IPS-NIHi11 (cell line): ENCODE measurements around the gene ADAMTS6.
"Not testable (repeated sequence)": the region's sequence is repeated elsewhere in the genome, so short reads cannot be mapped to it uniquely, and the experiment has no call there.

Source experiments
- DNase-seq: peaks from one replicate; pipeline ENCODE4 v3.0.0; 2012; ENCODE audit warnings: mixed read lengths, low spot score

The ADAMTS6 gene

GRCh38 chr5:65474130-65474711 is 7.5 kb downstream of the ADAMTS6 start:
- no peak for DNase-seq

DNA sequence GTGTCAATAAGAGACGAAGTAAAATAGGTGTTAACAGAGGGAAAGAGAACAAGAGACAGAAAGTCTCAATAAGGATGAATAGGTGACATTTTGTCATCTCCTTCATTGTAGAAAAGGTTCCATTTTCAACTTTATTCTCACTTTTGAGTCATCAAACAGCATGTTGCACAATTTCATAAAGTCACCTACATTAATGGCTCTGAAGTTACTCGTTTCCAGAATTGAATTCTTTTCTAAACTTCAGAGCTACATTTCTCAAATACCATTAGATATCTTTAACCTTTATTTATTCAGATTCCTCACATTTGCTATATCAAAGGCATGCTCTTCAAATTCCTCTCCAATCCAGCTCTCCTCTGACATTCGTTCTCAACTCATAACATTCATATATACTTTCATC is 13.1 kb downstream of the ADAMTS6 start:
- no peak for DNase-seq

- DNase-seq, result no peak
Observed at GRCh38 chr5:65462139-65462705, 19.5 kb downstream of the ADAMTS6 start.

DNA sequence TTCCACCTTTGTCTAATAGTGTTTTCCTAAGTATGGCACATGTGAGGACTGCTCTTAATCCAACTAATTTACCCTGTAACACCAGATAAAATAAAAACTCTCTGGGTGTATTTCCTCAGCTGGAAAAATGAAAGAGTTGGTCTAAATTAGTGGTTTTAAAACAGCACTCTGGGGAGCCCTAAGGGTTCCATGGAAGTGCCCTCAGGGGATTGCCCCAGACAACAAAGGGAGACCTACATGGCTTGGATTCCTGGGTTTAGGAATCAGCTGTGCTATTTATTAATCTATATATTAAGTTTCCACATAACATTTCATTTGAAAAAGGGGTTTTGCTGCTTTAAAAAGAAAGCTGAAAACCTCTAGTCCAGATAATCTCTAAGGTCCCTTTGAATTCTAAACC is 20.2 kb downstream of the ADAMTS6 start:
- no peak for DNase-seq

GRCh38 chr5:65459995-65460394 is 21.7 kb downstream of the ADAMTS6 start:
- DNase-seq, result no peak

GRCh38 chr5:65455064-65455463 is 26.7 kb downstream of the ADAMTS6 start:
- no peak for DNase-seq

GRCh38 chr5:65451436-65451835 is 30.3 kb downstream of the ADAMTS6 start:
- no peak for DNase-seq

DNA sequence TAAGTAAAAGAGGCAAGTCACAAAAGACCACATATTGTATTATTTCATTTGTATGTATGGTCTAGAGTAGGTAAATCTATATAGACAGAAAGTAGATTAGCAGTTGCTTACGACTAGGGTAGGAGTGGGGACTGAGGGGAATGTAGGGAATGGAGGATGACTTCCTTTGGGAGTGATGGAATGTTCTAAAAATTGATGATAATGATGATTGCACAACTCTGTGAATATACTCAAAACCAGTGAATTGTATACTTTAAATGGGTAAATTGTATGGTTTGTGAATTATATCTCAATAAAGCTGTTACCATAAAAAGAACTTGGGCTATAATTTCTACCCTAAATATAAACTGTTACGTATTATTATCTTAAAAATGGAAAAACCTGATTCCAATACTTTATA is 35.0 kb downstream of the ADAMTS6 start:
- no peak for DNase-seq

GRCh38 chr5:65441800-65442199 is 39.9 kb downstream of the ADAMTS6 start:
- DNase-seq, result no peak

GRCh38 chr5:65440456-65440855 is 41.3 kb downstream of the ADAMTS6 start:
- no peak for DNase-seq

- no peak for DNase-seq
Observed at GRCh38 chr5:65434122-65434521, 47.6 kb downstream of the ADAMTS6 start.

- no peak for DNase-seq
Observed at GRCh38 chr5:65426656-65427055, 55.1 kb downstream of the ADAMTS6 start.

- no peak for DNase-seq
Observed at GRCh38 chr5:65423623-65424022, 58.1 kb downstream of the ADAMTS6 start.

DNA sequence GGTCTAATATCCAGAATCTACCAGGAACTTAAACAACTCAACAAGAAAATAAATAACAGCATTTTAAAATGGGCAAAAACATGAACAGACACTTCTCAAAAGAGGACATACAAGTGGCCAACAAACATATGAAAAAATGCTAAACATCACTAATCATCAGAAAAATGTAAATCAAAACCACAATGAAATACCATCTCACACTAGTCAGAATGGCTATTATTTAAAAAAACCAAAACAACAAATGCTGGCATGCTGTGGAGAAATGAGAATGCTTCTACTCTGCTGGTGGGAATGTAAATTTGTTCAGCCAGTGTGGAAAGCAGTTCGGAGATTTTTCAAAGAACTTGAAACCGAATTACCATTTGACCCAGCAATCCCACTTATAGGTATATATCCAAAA is 63.1 kb downstream of the ADAMTS6 start:
- DNase-seq, result no peak

- DNase-seq, result no peak
Observed at GRCh38 chr5:65413822-65414221, 67.9 kb downstream of the ADAMTS6 start.

DNA sequence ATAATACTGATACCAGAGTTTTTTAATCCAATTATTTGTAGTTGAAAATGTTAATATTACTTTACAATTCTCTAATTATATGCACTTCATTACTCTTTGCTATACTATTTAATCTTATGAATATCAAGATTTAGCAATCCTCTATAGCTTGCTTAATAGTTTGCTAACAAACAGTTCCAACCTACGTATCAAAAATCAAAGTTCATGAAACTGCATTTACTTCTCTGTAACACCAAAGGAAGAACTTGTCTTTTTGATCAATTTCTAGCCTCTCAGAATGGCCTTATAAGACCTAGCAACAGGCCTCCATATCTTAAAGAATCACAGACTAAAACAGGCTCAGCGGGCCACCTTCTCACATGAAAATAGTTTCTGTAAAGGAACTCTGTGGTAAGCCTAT is 68.9 kb downstream of the ADAMTS6 start:
- no peak for DNase-seq

GRCh38 chr5:65411356-65411755 is 70.4 kb downstream of the ADAMTS6 start:
- no peak for DNase-seq

DNA sequence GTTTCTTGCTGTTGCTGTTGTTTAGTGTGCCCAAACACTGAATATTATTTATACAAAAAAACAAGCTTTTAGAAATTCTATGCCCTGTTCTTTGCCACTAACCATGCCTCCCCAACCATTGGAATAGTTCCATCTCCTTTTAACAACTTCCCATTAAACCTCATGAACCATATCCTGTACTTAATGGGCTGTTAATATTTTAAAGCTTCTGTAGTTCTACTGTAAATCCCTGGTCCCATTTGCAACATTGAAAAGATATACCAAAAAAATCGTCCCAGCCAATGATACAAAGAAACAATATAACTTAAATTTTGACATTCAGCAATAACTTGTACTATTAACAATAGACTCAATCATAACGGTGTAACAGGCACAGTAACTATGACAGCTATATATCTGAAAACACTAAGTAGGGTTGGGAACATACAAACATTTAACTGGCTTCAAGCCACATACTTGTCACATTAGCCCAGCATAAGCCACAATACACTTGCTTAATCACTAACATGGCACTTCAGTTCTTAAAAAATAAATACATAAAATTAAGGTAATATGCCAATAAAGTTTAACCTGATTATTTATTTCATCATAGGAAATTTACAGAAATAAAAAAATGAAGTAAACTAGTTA is 86.1 kb downstream of the ADAMTS6 start:
- peak; percentile 9 for DNase-seq

GRCh38 chr5:65394087-65394486 is 87.6 kb downstream of the ADAMTS6 start:
- no peak for DNase-seq

DNA sequence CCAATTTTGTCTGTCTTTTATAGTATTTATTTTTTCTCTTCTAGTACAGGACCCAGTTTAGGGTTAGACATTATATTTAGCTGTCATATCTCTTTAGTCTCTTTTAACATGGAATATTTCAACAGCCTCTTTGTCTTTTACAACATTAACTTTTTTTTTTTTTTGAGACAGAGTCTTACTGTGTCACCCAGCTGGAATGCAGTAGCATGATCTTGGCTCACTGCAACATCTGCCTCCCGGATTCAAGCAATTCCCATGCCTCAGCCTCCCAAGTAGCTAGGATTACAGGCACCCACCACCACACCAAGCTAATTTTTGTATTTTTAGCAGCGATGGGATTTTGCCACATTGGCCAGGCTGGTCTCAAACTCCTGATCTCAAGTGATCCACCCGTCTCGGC is 90.1 kb downstream of the ADAMTS6 start:
- DNase-seq, result no peak

- DNase-seq, result no peak
Observed at GRCh38 chr5:65390208-65390607, 91.5 kb downstream of the ADAMTS6 start.

DNA sequence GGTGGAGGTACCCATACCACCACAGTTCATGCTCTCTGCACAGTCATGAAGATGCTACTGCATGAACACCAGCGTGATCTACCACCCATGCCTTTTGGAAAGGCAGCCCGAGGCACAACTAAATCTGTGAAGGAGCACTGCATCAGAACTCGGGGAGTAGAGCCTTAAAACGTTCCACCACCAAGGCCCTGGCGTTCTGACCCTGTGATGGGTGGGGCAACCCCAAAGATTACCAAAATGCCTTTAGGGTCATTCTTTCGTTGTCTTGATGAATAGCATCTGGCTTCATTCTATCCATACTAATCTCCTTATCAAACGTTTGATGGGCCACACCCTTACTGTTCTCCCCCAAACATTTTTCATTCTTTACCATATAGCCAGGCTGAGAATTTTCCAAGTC is 97.9 kb downstream of the ADAMTS6 start:
- DNase-seq, result no peak

- no peak for DNase-seq
Observed at GRCh38 chr5:65382582-65382981, 99.1 kb downstream of the ADAMTS6 start.

GRCh38 chr5:65370505-65370904 is 111.2 kb downstream of the ADAMTS6 start:
- DNase-seq, result not testable (repeated sequence)
